SU-DHL-6 (cell line): Measurements from ENCODE around the gene TBC1D8.

Source experiments
- H2AFZ ChIP-seq: fragments of 200-600 bp; sonication (generic); 2 replicates; pipeline ENCODE4 v1.6.1; 2014; ENCODE audit warnings: low read depth, mild to moderate bottlenecking, moderate library complexity, mixed read lengths, antibody characterized with exemption, low read length; ENCODE audit not compliant: severe bottlenecking
- H3F3A ChIP-seq: fragments of 200-600 bp; shearing (Covaris generic); 2 replicates; pipeline ENCODE4 v1.6.0; 2016; ENCODE audit warnings: antibody characterized with exemption, mild to moderate bottlenecking; ENCODE audit not compliant: insufficient read depth
- H3K27ac ChIP-seq: fragments of 200-600 bp; sonication (generic); 2 replicates; pipeline ENCODE4 v1.5.1; 2016; ENCODE audit warnings: low read depth, mild to moderate bottlenecking, low read length, moderate library complexity, mixed read lengths
- H3K27me3 ChIP-seq: fragments of 200-600 bp; sonication (generic), shearing (Covaris generic); 2 replicates; pipeline ENCODE4 v1.6.0; 2014; ENCODE audit warnings: mild to moderate bottlenecking, low read length
- H3K36me3 ChIP-seq: fragments of 200-600 bp; sonication (generic); 2 replicates; pipeline ENCODE4 v1.6.1; 2014; ENCODE audit warnings: mild to moderate bottlenecking, low read length, mixed read lengths
- H3K4me2 ChIP-seq: fragments of 300-600, 200-600 bp; shearing (Covaris generic), sonication (generic); 2 replicates; pipeline ENCODE4 v1.6.0; 2014; ENCODE audit warnings: low read length, low read depth, mild to moderate bottlenecking; ENCODE audit not compliant: poor library complexity, severe bottlenecking
- H3K4me3 ChIP-seq: fragments of 200-600 bp; sonication (generic); 2 replicates; pipeline ENCODE4 v1.5.1; 2014; ENCODE audit warnings: antibody characterized with exemption, low read length, mild to moderate bottlenecking, mixed read lengths; ENCODE audit not compliant: insufficient read depth, poor library complexity, severe bottlenecking
- H3K79me2 ChIP-seq: fragments of 200-600 bp; sonication (generic); 2 replicates; pipeline ENCODE4 v1.6.1; 2014; ENCODE audit warnings: mild to moderate bottlenecking, low read length, moderate library complexity; ENCODE audit not compliant: insufficient read depth
- H3K9ac ChIP-seq: fragments of 200-600 bp; sonication (generic); 2 replicates; pipeline ENCODE4 v1.7.0; 2014; ENCODE audit warnings: mild to moderate bottlenecking, low read length
- H3K9me2 ChIP-seq: fragments of 200-600 bp; sonication (generic); replicated peaks from 2 replicates; pipeline ENCODE4 v1.6.1; 2014; ENCODE audit warnings: low read length; ENCODE audit not compliant: insufficient read depth
- H3K9me3 ChIP-seq: fragments of 200-600 bp; sonication (generic); 2 replicates; pipeline ENCODE4 v1.6.1; 2014; ENCODE audit warnings: low read length, mixed read lengths; ENCODE audit not compliant: insufficient read depth
- H4K20me1 ChIP-seq: fragments of 200-600 bp; sonication (generic); 2 replicates; pipeline ENCODE4 v1.6.1; 2014; ENCODE audit warnings: low read depth, mild to moderate bottlenecking, antibody characterized with exemption, low read length, moderate library complexity, mixed read lengths
- EZH2phosphoT487 ChIP-seq: fragments of 200-600 bp; sonication (generic), shearing (Covaris generic); conservative IDR thresholded peaks from 2 replicates; pipeline ENCODE4 v1.6.1; 2018; ENCODE audit warnings: mild to moderate bottlenecking, antibody characterized with exemption, low read length, moderate library complexity, mixed read lengths
- TF ChIP-seq, protein P1 (sequence below): fragments of 200-600 bp; sonication (generic); IDR thresholded peaks from one replicate; pipeline ENCODE4 v1.5.1; 2017; ENCODE audit warnings: antibody characterized with exemption, mild to moderate bottlenecking, low read length, moderate library complexity; ENCODE audit not compliant: insufficient read depth, poor library complexity, severe bottlenecking

The TBC1D8 gene

DNA sequence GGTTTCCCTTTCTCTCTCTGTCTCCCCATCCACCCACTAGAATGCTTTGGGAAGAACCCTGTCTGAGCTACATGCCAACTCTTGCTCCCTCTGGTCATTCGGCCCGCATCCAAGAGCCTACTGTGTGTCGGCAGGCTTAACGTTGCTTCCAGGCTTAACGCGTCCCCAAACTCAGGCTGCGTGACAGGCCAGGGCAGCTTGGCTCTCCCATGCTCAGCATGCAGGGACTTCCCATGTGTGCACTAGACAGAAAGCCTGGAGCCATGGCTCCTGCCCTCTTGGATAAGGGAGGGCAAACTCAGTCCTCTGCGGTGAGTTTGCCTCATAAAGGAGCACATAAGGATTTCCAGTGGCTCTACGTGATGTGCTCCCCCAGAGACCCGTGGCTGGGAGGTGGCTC lies 105.9 kb downstream of the TBC1D8 start:
- TF ChIP-seq EZH2phosphoT487, result no peak
- TF ChIP-seq, protein P1, sequence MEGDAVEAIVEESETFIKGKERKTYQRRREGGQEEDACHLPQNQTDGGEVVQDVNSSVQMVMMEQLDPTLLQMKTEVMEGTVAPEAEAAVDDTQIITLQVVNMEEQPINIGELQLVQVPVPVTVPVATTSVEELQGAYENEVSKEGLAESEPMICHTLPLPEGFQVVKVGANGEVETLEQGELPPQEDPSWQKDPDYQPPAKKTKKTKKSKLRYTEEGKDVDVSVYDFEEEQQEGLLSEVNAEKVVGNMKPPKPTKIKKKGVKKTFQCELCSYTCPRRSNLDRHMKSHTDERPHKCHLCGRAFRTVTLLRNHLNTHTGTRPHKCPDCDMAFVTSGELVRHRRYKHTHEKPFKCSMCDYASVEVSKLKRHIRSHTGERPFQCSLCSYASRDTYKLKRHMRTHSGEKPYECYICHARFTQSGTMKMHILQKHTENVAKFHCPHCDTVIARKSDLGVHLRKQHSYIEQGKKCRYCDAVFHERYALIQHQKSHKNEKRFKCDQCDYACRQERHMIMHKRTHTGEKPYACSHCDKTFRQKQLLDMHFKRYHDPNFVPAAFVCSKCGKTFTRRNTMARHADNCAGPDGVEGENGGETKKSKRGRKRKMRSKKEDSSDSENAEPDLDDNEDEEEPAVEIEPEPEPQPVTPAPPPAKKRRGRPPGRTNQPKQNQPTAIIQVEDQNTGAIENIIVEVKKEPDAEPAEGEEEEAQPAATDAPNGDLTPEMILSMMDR, result no peak
- H3K9me3 ChIP-seq, result no peaks in the 10 kb centered on the region

DNA sequence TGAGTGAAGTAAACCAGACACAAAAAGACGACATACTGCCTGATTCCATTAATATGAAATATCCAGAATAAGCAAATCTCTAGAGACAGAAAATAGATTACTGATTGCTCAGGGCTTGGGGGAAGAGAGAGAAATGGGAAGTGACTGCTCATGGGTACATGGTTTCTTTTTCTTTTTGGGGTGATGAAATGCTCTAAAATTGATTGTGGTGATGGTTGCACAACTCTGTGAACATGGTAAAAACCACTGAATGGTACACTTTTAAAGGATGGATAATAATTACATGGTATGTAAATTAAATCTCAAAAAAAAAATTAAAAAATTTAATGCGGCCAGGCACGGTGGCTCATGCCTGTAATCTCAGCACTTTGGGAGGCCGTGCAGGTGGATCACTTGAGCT lies 109.8 kb downstream of the TBC1D8 start:
- Histone ChIP-seq H3K9me3 (no peaks in the 10 kb centered on the region), H3K9ac (no peak overlapping the region), H3F3A (no peaks in the 10 kb centered on the region), H3K27me3 (0 out of 2 replicates have a peak, but pooled peaks cover 3% of the 10 kb centered on the region), H2AFZ (no peak overlapping the region), H3K27ac (no peak overlapping the region), H3K9me2 (no peaks in the 10 kb centered on the region), H3K4me3 (no peak overlapping the region), H3K4me2 (no peak overlapping the region), H3K79me2 (no peaks in the 10 kb centered on the region), H3K36me3 (no peaks in the 10 kb centered on the region), H4K20me1 (no peaks in the 10 kb centered on the region)
- TF ChIP-seq, protein P1, result no peak
- TF ChIP-seq EZH2phosphoT487, result no peak

More for the DNA sequence above, 105.9 kb downstream of the TBC1D8 start:
- Histone ChIP-seq H3K4me2 (no peak overlapping the region), H3F3A (no peaks in the 10 kb centered on the region), H3K9ac (no peak overlapping the region), H3K9me2 (no peaks in the 10 kb centered on the region), H3K27ac (no peak overlapping the region), H3K4me3 (no peak overlapping the region), H4K20me1 (no peaks in the 10 kb centered on the region), H2AFZ (no peak overlapping the region), H3K79me2 (no peaks in the 10 kb centered on the region), H3K36me3 (no peaks in the 10 kb centered on the region), H3K27me3 (0 out of 2 replicates have a peak, but pooled peaks cover 3% of the 10 kb centered on the region)

DNA sequence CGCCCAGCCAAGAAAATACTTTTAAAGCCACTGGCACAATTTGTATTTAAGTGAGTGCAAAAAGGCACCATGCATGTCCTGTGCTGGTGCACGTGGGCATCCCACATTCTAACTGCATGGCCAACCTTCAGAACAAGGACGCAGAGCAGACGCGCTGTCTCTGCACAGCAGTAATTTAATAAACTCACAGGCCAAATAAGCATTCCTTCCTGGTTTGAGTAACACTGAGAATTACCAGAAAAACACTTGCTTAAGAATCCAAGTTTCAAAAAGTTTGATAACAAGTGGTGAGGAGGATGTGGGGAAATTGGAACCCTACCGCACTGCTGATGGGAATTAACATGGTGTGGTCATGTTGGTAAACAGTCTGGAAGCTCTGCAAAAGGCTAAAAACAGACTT lies 110.4 kb downstream of the TBC1D8 start:
- no peaks in the 10 kb centered on the region for H3K79me2 ChIP-seq
- H3K4me3 ChIP-seq, result no peak overlapping the region
- 0 out of 2 replicates have a peak, but pooled peaks cover 3% of the 10 kb centered on the region for H3K27me3 ChIP-seq
- H3K27ac ChIP-seq, result no peak overlapping the region
- no peak for TF ChIP-seq EZH2phosphoT487
- TF ChIP-seq, protein P1, result no peak
- no peak overlapping the region for H3K4me2 ChIP-seq
- H3K9ac ChIP-seq, result no peak overlapping the region
- H3F3A ChIP-seq, result no peaks in the 10 kb centered on the region
- no peaks in the 10 kb centered on the region for H3K36me3 ChIP-seq
- no peaks in the 10 kb centered on the region for H3K9me3 ChIP-seq
- no peak overlapping the region for H2AFZ ChIP-seq
- no peaks in the 10 kb centered on the region for H3K9me2 ChIP-seq
- no peaks in the 10 kb centered on the region for H4K20me1 ChIP-seq
